Mucosa of stomach (tissue), 1 donor: ENCODE results near the gene DAO.

Experiments
- H3K27me3 ChIP-seq: one replicate; pipeline ENCODE4 v1.7.0; 2013; ENCODE audit warnings: mild to moderate bottlenecking, low read length; ENCODE audit not compliant: control insufficient read depth, insufficient read depth
- H3K36me3 ChIP-seq: one replicate; pipeline ENCODE4 v1.7.0; 2013; ENCODE audit warnings: low read length; ENCODE audit not compliant: control insufficient read depth, insufficient read depth
- H3K4me1 ChIP-seq: one replicate; pipeline ENCODE4 v1.7.0; 2013; ENCODE audit warnings: mild to moderate bottlenecking, low read length; ENCODE audit not compliant: control insufficient read depth, insufficient read depth
- H3K4me3 ChIP-seq: one replicate; pipeline ENCODE4 v1.7.0; 2013; ENCODE audit warnings: low read length
- H3K9ac ChIP-seq: one replicate; pipeline ENCODE4 v1.7.0; 2013; ENCODE audit warnings: mild to moderate bottlenecking, low read length, moderate library complexity
- H3K9me3 ChIP-seq: one replicate; pipeline ENCODE4 v1.7.0; 2013; ENCODE audit warnings: mild to moderate bottlenecking, low read length, moderate library complexity; ENCODE audit not compliant: control insufficient read depth
- donor health status: Pancreatic carcinoma.

The DAO gene

DNA sequence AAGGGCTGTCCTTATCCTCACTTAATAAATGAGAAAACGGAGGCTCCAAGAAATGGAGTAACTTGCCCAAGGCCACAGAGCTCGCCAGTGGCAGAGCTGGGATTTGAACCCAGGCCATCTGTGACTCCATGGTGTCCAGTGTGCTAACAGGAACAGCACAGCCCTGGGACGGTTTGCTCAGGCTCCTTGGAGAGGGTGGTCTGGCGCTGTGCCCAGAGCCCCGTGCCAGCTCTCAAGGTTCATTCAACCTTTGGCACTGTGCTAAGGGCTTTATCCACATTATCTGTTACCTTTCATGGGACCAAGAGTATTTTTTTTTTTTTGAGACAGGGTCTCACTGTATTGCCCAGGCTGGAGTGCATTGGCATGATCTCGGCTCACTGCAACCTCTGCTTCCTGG is 8.1 kb downstream of the DAO start:
- Histone ChIP-seq H3K4me3 (no peak overlapping the region), H3K36me3 (no peaks in the 10 kb centered on the region), H3K27me3 (no peaks in the 10 kb centered on the region), H3K9ac (no peak overlapping the region), H3K9me3 (no peaks in the 10 kb centered on the region), H3K4me1 (no peaks in the 10 kb centered on the region)

DNA sequence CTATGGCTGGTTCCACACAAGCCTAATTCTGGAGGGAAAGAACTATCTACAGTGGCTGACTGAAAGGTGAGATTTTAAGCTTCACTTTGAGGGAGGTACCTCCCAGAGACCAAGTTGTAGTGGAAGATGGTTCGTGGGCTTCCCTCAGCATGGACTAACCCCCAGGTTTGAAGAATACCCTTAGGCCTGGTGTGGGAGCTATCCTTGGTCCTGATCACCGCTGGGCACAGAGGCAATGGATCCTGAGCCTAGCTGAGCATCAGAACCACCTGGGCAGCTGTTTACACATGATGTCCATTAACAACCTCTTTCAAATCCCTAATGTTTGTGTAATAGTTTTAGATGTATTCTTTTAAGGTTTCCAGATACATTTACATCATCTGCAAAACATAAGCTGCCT is 10.3 kb downstream of the DAO start:
- H3K9ac ChIP-seq: no peak overlapping the region

DNA sequence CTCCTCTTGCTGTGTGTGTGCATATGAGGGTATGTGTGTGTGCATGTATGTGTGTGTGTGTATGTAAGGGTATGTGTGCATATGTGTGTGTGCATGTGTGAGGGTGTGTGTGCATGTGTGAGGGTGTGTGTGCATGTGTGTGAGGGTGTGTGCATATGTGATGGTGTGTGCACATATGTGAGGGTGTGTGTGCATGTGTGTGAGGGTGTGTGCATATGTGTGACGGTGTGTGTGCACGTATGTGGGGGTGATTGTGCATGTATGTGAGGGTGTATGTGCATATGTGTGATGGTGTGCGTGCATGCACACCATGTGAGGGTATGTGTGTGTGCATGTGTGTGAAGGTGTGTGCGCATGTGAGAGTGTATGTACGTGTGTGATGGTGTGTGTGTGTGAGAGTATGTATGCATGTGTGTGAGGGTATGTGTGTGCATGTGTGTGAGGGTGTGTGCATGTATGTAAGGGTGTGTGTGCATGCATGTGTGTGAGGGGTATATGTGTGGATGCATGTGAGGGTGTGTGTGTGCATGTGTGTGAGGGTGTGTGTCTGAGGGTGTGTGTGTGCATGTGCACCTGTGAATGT is 15.4 kb downstream of the DAO start:
- Histone ChIP-seq H3K9ac (no peak overlapping the region), H3K4me1 (no peaks in the 10 kb centered on the region), H3K27me3 (no peaks in the 10 kb centered on the region), H3K36me3 (no peaks in the 10 kb centered on the region), H3K9me3 (no peaks in the 10 kb centered on the region), H3K4me3 (no peak overlapping the region)

More for the DNA sequence above, 10.3 kb downstream of the DAO start:
- Histone ChIP-seq H3K9me3 (no peaks in the 10 kb centered on the region), H3K4me1 (no peaks in the 10 kb centered on the region), H3K27me3 (no peaks in the 10 kb centered on the region), H3K4me3 (no peak overlapping the region), H3K36me3 (no peaks in the 10 kb centered on the region)

DNA sequence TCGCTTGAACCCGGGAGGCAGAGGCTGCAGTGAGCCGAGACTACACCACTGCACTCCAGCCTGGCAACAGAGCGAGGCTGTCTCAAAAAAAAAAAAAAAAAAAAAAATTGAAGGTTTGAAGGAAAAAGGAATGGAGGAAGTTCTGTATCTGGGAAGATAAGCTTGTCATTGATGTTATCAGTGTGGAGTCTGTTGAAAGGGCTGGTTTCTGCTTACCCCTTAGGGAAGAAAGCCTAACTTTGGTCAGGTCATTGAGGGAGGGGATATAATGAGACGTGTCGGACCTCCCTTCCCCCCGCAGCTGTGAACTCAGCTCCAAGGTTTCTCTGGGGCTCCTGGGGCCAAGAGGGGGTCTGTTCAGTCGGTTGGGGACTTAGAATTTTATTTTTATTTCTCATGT is 16.4 kb downstream of the DAO start:
- Histone ChIP-seq H3K4me1 (no peaks in the 10 kb centered on the region), H3K27me3 (no peaks in the 10 kb centered on the region), H3K4me3 (no peak overlapping the region), H3K36me3 (no peaks in the 10 kb centered on the region), H3K9ac (no peak overlapping the region), H3K9me3 (no peaks in the 10 kb centered on the region)

DNA sequence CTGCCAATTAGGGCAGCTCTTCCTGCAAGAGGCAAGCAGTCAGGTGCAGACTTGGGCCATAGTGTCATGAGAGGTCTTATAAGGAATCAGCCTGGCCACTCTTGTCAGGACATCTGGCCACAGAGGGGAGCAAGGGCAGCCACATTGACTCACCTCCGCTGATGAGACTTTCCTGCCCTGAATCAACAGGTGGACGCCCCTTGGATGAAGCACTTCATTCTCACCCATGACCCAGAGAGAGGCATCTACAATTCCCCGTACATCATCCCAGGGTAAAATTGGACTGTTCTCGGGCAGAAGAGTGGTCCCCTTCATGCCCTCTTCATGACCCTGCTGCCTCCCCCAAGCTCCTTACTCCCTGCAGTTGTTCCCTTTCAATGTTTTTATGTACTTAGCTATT is 16.9 kb downstream of the DAO start:
- H3K4me3 ChIP-seq: no peak overlapping the region
- H3K9me3 ChIP-seq: no peaks in the 10 kb centered on the region
- no peaks in the 10 kb centered on the region for H3K36me3 ChIP-seq
- H3K27me3 ChIP-seq: no peaks in the 10 kb centered on the region
- no peak overlapping the region for H3K9ac ChIP-seq
- H3K4me1 ChIP-seq: no peaks in the 10 kb centered on the region

DNA sequence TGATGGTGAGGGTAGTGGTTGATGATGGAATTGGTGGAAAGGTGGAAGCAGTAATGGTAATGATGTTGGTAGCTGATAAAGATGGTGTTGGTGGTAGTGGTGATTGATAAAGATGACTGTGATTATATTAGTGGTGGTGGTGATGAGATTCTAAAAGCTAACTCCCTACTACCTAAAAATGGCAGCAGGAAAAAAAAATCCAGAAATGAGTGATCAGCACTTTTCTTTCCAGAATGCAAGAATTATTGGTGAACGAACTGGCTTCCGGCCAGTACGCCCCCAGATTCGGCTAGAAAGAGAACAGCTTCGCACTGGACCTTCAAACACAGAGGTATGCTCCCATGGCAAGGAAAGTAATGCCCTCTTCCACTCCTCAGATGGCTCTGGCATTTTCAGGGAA is 19.3 kb downstream of the DAO start:
- no peaks in the 10 kb centered on the region for H3K4me1 ChIP-seq
- no peaks in the 10 kb centered on the region for H3K9me3 ChIP-seq
- H3K4me3 ChIP-seq: no peak overlapping the region
- no peaks in the 10 kb centered on the region for H3K27me3 ChIP-seq
- no peaks in the 10 kb centered on the region for H3K36me3 ChIP-seq
- H3K9ac ChIP-seq: no peak overlapping the region

DNA sequence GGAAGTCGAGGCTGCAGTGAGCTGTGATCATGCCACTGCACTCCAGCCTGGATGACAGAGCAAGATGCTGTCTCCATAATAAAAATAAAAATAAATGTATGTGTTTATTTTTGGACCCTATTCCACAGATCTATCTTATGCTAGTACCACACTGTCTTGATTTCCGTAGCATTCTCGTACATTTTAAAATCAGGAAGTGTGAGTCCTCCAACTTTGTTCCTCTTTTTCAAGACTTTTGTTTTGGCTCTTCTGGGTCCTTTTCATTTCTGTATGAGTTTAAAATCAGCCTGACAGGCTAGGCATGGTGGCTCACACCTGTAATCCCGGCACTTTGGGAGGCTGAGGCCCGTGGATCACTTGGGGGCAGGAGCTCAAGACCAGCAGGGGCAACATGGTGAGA is 25.8 kb downstream of the DAO start:
- no peaks in the 10 kb centered on the region for H3K4me1 ChIP-seq
- H3K36me3 ChIP-seq: no peaks in the 10 kb centered on the region
- H3K4me3 ChIP-seq: no peak overlapping the region
- no peak overlapping the region for H3K9ac ChIP-seq
- no peaks in the 10 kb centered on the region for H3K27me3 ChIP-seq
- no peaks in the 10 kb centered on the region for H3K9me3 ChIP-seq

DNA sequence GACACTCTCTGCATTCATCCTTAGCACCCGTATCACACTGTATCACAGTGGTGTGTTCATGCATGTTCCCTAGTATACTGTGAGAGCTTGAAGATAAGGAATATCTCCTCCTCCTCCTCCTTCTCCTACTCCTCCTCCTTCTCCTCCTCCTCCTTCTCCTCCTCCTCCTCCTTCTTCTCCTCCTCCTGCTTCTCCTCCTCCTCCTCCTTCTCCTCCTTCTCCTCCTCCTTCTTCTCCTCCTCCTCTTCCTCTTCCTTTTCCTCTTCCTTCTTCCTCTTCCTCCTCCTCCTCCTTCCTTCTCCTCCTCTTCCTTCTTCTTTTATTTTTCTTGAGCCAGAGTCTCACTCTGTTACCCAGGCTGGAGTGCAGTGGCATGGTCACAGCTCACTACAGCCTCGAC is 27.1 kb downstream of the DAO start:
- no peaks in the 10 kb centered on the region for H3K4me1 ChIP-seq
- H3K9me3 ChIP-seq: no peaks in the 10 kb centered on the region

DNA sequence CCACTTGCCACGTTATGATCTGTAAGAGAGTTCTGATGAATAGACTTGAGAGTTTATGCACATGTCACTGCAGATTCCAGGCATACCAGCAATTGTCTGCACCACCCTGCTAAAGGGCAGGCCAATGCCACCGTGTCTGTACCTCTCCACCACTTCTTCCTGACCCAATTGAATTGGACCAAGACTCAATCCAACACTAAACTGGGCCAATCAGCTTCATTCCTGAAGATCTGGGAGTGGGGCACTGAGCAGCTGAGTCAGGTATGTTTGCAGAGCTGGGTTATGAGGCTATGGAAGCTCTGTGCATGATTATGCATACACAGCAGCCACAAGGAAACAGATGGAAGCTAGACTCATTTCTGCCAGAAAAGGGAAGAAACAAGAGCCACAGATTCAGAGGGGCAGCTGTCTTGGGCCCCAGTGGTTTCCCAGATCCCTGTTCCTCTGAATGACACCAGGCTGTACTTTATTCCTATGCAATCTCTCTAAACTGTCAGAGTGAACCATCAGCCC is 28.0 kb downstream of the DAO start:
- no peaks in the 10 kb centered on the region for H3K4me1 ChIP-seq
- no peak overlapping the region for H3K9ac ChIP-seq
- no peak overlapping the region for H3K4me3 ChIP-seq
- H3K9me3 ChIP-seq: no peaks in the 10 kb centered on the region
- no peaks in the 10 kb centered on the region for H3K36me3 ChIP-seq
- H3K27me3 ChIP-seq: no peaks in the 10 kb centered on the region

More for the DNA sequence above, 27.1 kb downstream of the DAO start:
- H3K9ac ChIP-seq: no peak overlapping the region
- no peak overlapping the region for H3K4me3 ChIP-seq
- no peaks in the 10 kb centered on the region for H3K27me3 ChIP-seq
- H3K36me3 ChIP-seq: no peaks in the 10 kb centered on the region

DNA sequence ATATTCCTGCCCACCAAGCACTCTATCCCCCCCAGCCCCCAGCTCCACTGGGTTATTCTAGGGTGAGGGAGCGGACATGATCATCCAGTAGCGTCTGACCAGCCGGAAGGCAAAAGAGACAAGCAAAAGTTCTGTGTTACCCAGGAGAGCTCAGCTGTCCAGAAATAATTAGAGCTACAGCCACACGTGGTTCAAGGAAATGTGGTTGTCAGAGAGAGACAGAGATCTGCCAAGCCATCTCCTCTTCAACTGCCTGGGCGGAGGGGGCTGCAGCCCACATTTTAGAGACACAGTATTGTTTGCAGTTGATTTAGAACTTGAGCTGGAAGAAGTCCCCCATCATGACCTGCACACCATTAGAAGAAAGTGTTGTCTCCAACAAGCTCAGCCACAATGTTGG is 30.4 kb downstream of the DAO start:
- Histone ChIP-seq H3K27me3 (no peaks in the 10 kb centered on the region), H3K4me3 (no peak overlapping the region), H3K9me3 (no peaks in the 10 kb centered on the region), H3K4me1 (no peaks in the 10 kb centered on the region), H3K9ac (no peak overlapping the region), H3K36me3 (no peaks in the 10 kb centered on the region)

DNA sequence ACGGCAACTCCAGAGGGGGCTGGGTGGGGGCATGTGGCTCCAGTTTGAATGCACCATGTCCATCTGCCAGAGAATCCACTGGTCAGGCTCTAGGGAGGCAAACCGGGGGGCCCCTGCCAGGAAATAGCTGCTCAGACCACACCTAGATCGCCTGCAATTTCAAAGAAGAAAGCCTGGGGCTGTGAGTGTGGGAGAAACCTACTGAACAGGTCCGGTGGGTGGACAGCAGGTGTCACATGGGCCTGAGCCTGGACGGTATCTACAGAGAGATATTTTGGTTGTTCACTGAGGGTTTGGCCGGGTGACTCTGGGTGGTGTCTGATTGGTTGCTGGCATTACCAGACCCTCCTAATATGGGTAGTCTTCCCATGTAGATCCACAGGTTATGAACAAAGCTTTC is 32.0 kb downstream of the DAO start:
- Histone ChIP-seq H3K27me3 (no peaks in the 10 kb centered on the region), H3K36me3 (no peaks in the 10 kb centered on the region), H3K9ac (no peak overlapping the region), H3K4me3 (no peak overlapping the region), H3K9me3 (no peaks in the 10 kb centered on the region), H3K4me1 (no peaks in the 10 kb centered on the region)

DNA sequence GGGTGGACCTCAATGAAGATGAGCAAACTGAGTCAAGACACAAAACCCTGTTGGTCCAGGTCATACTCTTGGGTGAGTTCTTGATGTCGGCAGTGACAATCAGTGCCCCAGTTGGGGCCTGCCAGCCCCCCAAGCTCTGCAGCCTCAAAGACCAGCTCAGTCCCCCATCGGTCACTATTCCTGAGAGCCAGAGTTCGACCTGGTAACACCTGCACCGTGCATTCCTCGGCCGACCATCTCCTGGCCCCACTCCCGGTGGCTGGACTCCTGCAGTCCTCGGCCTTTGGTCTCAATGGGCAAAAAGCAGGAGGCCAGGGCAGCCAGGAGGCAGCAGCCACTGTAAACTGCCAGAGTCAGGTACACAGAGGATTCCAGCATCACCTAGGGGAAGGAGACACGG is 32.5 kb downstream of the DAO start:
- Histone ChIP-seq H3K4me3 (no peak overlapping the region), H3K36me3 (no peaks in the 10 kb centered on the region), H3K4me1 (no peaks in the 10 kb centered on the region), H3K27me3 (no peaks in the 10 kb centered on the region), H3K9ac (no peak overlapping the region), H3K9me3 (no peaks in the 10 kb centered on the region)

DNA sequence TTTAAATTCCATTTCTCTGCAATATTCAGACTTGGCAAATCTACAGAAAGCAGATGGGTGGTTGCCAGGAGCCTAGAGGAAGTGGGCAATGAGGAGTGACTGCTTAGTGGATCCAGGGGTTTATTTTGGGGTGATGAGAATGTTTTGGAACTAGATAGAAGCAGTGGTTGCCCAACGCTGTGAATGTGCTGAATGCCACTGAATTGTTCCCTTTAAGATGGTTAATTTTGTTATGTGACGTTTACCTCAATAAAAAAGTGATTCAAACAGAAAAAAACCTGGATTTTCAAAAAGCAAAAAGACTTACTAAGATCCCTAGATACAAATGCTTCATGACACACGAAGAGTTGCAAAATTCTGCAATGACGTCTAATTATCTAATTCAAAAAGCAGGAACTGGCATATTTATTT is 34.2 kb downstream of the DAO start:
- Histone ChIP-seq H3K4me3 (no peak overlapping the region), H3K9ac (no peak overlapping the region), H3K36me3 (no peaks in the 10 kb centered on the region), H3K9me3 (no peaks in the 10 kb centered on the region), H3K27me3 (no peaks in the 10 kb centered on the region), H3K4me1 (no peaks in the 10 kb centered on the region)
